ENCODE results near the gene OMD.

The OMD gene

GRCh38 chr9:92408747-92409478 is 15.4 kb downstream of the OMD start:
- DNase-seq, result no peak

GRCh38 chr9:92407818-92408217 is 16.5 kb downstream of the OMD start:
- no peak for DNase-seq

GRCh38 chr9:92406477-92406876 is 17.8 kb downstream of the OMD start:
- no peak for DNase-seq

- no peak for DNase-seq
These were observed 18.5 kb downstream of the OMD start for GRCh38 chr9:92405818-92406217.

GRCh38 chr9:92404042-92404836 is 20.0 kb downstream of the OMD start, which contains the start of gene OGN:
TSS of gene OGN (minus strand) at chr9:92404578. CDS start at chr9:92403407, 1,171 bp downstream.
- no peak for DNase-seq

- no peak for DNase-seq
These were observed 21.2 kb downstream of the OMD start for GRCh38 chr9:92402826-92403745.

- DNase-seq, result no peak
These were observed 21.9 kb downstream of the OMD start for GRCh38 chr9:92402360-92402759.

- no peak for DNase-seq
These were observed 26.4 kb downstream of the OMD start for GRCh38 chr9:92397853-92398252.

GRCh38 chr9:92395617-92396016 is 28.7 kb downstream of the OMD start:
- no peak for DNase-seq

- DNase-seq, result no peak
These were observed 30.6 kb downstream of the OMD start for GRCh38 chr9:92393686-92394085.

- no peak for DNase-seq
These were observed 31.6 kb downstream of the OMD start for GRCh38 chr9:92392690-92393089.

GRCh38 chr9:92385953-92386352 is 38.3 kb downstream of the OMD start:
- no peak for DNase-seq

GRCh38 chr9:92385477-92385876 is 38.8 kb downstream of the OMD start:
- no peak for DNase-seq

GRCh38 chr9:92385001-92385400 is 39.3 kb downstream of the OMD start:
- DNase-seq, result no peak

GRCh38 chr9:92384375-92384774 is 39.9 kb downstream of the OMD start:
- DNase-seq, result no peak

- DNase-seq, result no peak
These were observed 42.5 kb downstream of the OMD start for GRCh38 chr9:92381775-92382174.

- no peak for DNase-seq
These were observed 43.7 kb downstream of the OMD start for GRCh38 chr9:92380603-92381002.

GRCh38 chr9:92378865-92379560 is 45.3 kb downstream of the OMD start:
- DNase-seq, result peak in 1 of 2 experiments; percentile 81

- peak in 1 of 2 experiments; percentile 44 for DNase-seq
These were observed 46.4 kb downstream of the OMD start for GRCh38 chr9:92377876-92378275.

GRCh38 chr9:92373167-92373566 is 51.1 kb downstream of the OMD start:
- DNase-seq, result no peak

GRCh38 chr9:92369075-92369474 is 55.2 kb downstream of the OMD start:
- DNase-seq, result no peak
